GM12878 (cell line): ENCODE results near the gene FAM234B.

Source experiments
- CREB1 ChIP-seq: IDR thresholded peaks from 2 replicates; pipeline ENCODE4 v1.6.1; 2012; ENCODE audit warnings: low read depth, mild to moderate bottlenecking, inconsistent platforms
- FOXK2 ChIP-seq: fragments of 450-650 bp; IDR thresholded peaks from 2 replicates; pipeline ENCODE4 v1.6.1; 2017; ENCODE audit warnings: mild to moderate bottlenecking, moderate library complexity
- HDAC6 ChIP-seq: fragments of 200-600 bp; sonication (generic); IDR thresholded peaks from one replicate; pipeline ENCODE4 v1.8.0; 2017; ENCODE audit warnings: antibody characterized with exemption; ENCODE audit not compliant: unreplicated experiment
- SMC3 ChIP-seq: IDR thresholded peaks from 2 replicates; pipeline ENCODE4 v1.6.1; 2011; ENCODE audit warnings: low read length, improper control_type of control experiment, borderline replicate concordance
- ZNF592 ChIP-seq: fragments of 450-650 bp; IDR thresholded peaks from 2 replicates; pipeline ENCODE4 v1.6.1; 2017; ENCODE audit warnings: mild to moderate bottlenecking, moderate library complexity
- TF ChIP-seq, protein P1 (sequence below), 3 experiments: IDR thresholded peaks in 2 of 3; conservative IDR thresholded peaks in 1 of 3; 2 replicates each; pipeline ENCODE4 v1.5.1; 2011; ENCODE audit warnings: low read depth in 3 of 3, low read length in 3 of 3, mild to moderate bottlenecking in 3 of 3, control low read depth in 2 of 3, moderate library complexity in 2 of 3, inconsistent platforms in 1 of 3, mixed read lengths in 1 of 3; ENCODE audit not compliant: control insufficient read depth in 2 of 3, insufficient read depth in 1 of 3; ENCODE audit errors: extremely low read depth in 1 of 3

DNA sequence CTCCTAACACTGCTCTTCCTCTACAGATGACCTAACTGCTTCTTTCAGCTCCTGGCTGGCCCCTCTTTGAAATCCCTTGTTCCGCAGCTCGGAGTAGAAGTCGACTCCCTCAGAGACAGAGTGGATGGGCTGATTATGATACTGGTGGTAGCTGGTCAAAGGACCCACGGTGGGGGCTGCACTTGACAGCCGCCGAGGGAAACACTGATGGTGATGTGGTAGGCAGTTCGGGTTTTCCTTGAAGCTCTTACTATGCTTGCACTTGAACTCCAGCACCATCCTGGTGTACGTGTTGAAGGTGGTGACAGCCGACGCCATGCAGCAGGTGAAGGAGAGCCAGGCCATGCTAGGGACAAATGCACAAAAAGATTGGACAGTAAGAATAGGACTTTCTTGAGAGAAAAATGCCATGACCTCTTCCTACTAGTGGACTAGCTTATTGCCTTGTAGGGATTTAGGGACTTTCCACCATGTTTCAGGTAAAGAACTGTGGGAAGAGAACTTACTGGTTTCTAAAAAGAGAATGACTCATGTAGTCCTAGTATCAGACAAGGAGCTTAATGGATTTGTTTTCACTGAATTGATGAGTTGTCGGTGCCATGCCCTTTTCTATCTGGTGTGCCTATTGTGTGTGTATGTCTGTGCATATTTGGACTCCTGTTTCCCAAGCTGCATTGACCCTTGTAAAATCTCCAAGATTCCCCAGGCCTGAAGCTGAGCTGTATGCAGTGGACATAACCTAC, 40.9 kb downstream of the FAM234B start:
- TF ChIP-seq ZNF592 (no peak), CREB1 (no peak), FOXK2 (no peak), SMC3 (no peak), HDAC6 (no peak)
- TF ChIP-seq, protein P1, sequence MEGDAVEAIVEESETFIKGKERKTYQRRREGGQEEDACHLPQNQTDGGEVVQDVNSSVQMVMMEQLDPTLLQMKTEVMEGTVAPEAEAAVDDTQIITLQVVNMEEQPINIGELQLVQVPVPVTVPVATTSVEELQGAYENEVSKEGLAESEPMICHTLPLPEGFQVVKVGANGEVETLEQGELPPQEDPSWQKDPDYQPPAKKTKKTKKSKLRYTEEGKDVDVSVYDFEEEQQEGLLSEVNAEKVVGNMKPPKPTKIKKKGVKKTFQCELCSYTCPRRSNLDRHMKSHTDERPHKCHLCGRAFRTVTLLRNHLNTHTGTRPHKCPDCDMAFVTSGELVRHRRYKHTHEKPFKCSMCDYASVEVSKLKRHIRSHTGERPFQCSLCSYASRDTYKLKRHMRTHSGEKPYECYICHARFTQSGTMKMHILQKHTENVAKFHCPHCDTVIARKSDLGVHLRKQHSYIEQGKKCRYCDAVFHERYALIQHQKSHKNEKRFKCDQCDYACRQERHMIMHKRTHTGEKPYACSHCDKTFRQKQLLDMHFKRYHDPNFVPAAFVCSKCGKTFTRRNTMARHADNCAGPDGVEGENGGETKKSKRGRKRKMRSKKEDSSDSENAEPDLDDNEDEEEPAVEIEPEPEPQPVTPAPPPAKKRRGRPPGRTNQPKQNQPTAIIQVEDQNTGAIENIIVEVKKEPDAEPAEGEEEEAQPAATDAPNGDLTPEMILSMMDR (IDR thresholded peaks at IDR 0.05 in 2 of 3, conservative IDR thresholded peaks at IDR 0.05 in 1 of 3; ENCODE audit: control insufficient read depth in 2 of 3, extremely low read depth in 1 of 3, insufficient read depth in 1 of 3, low read depth in 3 of 3, low read length in 3 of 3), result no peak
